ENCODE results near the gene CLIP4.

CLIP4 gene

DNA sequence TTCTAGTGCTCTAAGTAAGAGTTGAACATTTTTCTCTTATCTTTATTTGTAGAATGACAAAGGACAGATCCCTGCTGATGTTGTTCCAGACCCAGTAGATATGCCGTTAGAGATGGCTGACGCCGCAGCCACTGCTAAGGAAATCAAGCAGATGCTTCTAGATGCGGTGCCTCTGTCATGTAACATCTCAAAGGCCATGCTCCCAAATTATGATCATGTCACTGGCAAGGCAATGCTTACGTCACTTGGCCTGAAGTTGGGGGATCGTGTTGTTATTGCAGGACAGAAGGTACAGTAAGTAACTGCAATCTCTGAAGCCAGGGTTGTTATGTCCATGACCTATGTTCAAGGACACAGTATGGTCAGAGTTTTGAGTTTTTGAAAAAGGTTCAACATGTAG is 28.4 kb downstream of the CLIP4 start:
- no peak overlapping the region for H3K9ac ChIP-seq
- no peaks in the 10 kb centered on the region for H3K27me3 ChIP-seq (ENCODE audit: insufficient read depth, low read depth)
- no peaks in the 10 kb centered on the region for H3K36me3 ChIP-seq (ENCODE audit: insufficient read depth)
- no peak overlapping the region for H3K4me3 ChIP-seq (IDR thresholded peaks at IDR 0.05; ENCODE audit: insufficient read depth, low read depth, low read length)
- no peaks in the 10 kb centered on the region for H3K79me2 ChIP-seq (ENCODE audit: insufficient read depth, low read depth)
- H4K20me1 ChIP-seq (ENCODE audit: insufficient read depth) = no peaks in the 10 kb centered on the region
- no peak overlapping the region for H2AFZ ChIP-seq (ENCODE audit: low read depth)
- H3K27ac ChIP-seq = no peak overlapping the region
- H3K4me1 ChIP-seq (ENCODE audit: low read depth, poor library complexity, severe bottlenecking) = peaks cover 26% of the 10 kb centered on the region
- no peak for TF ChIP-seq CTCF (conservative IDR thresholded peaks at IDR 0.05; ENCODE audit: low read depth, low read length)
- no peak overlapping the region for H3K4me2 ChIP-seq

DNA sequence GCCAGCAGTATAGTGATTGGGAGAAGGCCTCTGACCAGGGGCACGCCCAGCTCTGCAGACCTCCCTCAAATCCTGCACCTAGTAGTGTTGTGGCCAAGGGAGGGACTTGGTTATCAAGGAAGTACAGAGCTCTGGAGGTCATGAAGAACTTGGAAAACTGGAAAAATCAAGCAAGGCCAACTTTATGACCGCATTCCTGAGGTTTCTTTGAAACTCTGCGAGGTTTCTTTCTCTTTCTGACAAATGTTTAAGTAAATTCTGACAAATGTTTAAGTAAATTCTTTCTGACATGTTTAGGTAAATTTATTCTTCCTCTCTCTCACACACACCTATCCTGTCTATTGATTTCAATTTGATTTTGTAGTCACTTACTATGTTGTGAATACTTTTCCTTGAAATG is 31.0 kb downstream of the CLIP4 start:
- no peak overlapping the region for H3K4me2 ChIP-seq
- H3K4me3 ChIP-seq (IDR thresholded peaks at IDR 0.05; ENCODE audit: insufficient read depth, low read depth, low read length) = no peak overlapping the region
- H3K4me1 ChIP-seq (ENCODE audit: low read depth, poor library complexity, severe bottlenecking) = peaks cover 9% of the 10 kb centered on the region
- H3K9ac ChIP-seq = no peak overlapping the region
- TF ChIP-seq CTCF (conservative IDR thresholded peaks at IDR 0.05; ENCODE audit: low read depth, low read length) = no peak
- no peak overlapping the region for H3K27ac ChIP-seq
- H3K36me3 ChIP-seq (ENCODE audit: insufficient read depth) = no peaks in the 10 kb centered on the region
- H3K27me3 ChIP-seq (ENCODE audit: insufficient read depth, low read depth) = no peaks in the 10 kb centered on the region
- no peaks in the 10 kb centered on the region for H3K79me2 ChIP-seq (ENCODE audit: insufficient read depth, low read depth)
- H4K20me1 ChIP-seq (ENCODE audit: insufficient read depth) = no peaks in the 10 kb centered on the region
- no peak overlapping the region for H2AFZ ChIP-seq (ENCODE audit: low read depth)

DNA sequence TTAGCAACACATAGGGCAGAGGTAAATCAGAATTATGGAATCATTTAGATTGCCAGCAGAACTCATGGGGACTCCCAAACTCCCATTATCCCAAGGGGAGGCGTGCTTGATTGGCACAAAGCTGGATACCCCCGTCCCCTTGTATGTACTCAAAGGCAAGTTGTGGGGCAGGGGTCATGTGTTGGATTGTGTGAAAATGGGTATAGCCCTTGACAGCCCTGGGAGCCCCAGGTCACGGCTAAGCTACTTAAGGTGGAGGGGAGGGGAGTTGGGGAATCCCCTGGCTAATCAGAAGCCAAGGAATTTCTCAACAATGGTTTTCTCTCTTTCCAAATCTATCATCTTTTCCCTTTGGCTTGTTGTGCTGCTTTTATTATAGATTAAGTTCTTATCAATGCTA is 32.7 kb downstream of the CLIP4 start:
- Histone ChIP-seq H4K20me1 (ENCODE audit: insufficient read depth) (no peaks in the 10 kb centered on the region), H3K27me3 (ENCODE audit: insufficient read depth, low read depth) (no peaks in the 10 kb centered on the region), H3K36me3 (ENCODE audit: insufficient read depth) (no peaks in the 10 kb centered on the region), H3K4me1 (ENCODE audit: low read depth, poor library complexity, severe bottlenecking) (no peaks in the 10 kb centered on the region), H3K27ac (no peak overlapping the region), H3K4me2 (no peak overlapping the region), H2AFZ (ENCODE audit: low read depth) (no peak overlapping the region), H3K9ac (no peak overlapping the region), H3K4me3 (IDR thresholded peaks at IDR 0.05; ENCODE audit: insufficient read depth, low read depth, low read length) (no peak overlapping the region), H3K79me2 (ENCODE audit: insufficient read depth, low read depth) (no peaks in the 10 kb centered on the region)
- TF ChIP-seq CTCF (conservative IDR thresholded peaks at IDR 0.05; ENCODE audit: low read depth, low read length) = no peak

- no peak for TF ChIP-seq CTCF (conservative IDR thresholded peaks at IDR 0.05; ENCODE audit: low read depth, low read length)
- Histone ChIP-seq H3K27ac (no peak overlapping the region), H4K20me1 (ENCODE audit: insufficient read depth) (no peaks in the 10 kb centered on the region), H3K4me2 (no peak overlapping the region), H3K79me2 (ENCODE audit: insufficient read depth, low read depth) (no peaks in the 10 kb centered on the region), H3K4me3 (IDR thresholded peaks at IDR 0.05; ENCODE audit: insufficient read depth, low read depth, low read length) (no peak overlapping the region), H2AFZ (ENCODE audit: low read depth) (no peak overlapping the region), H3K27me3 (ENCODE audit: insufficient read depth, low read depth) (no peaks in the 10 kb centered on the region), H3K4me1 (ENCODE audit: low read depth, poor library complexity, severe bottlenecking) (no peaks in the 10 kb centered on the region), H3K9ac (no peak overlapping the region), H3K36me3 (ENCODE audit: insufficient read depth) (no peaks in the 10 kb centered on the region)
Observed at GRCh38 chr2:29154610-29155009, 39.4 kb downstream of the CLIP4 start.

- Histone ChIP-seq H3K36me3 (ENCODE audit: insufficient read depth) (no peaks in the 10 kb centered on the region), H3K27ac (no peak overlapping the region), H3K4me3 (IDR thresholded peaks at IDR 0.05; ENCODE audit: insufficient read depth, low read depth, low read length) (no peak overlapping the region), H3K27me3 (ENCODE audit: insufficient read depth, low read depth) (no peaks in the 10 kb centered on the region), H3K4me1 (ENCODE audit: low read depth, poor library complexity, severe bottlenecking) (no peaks in the 10 kb centered on the region), H3K79me2 (ENCODE audit: insufficient read depth, low read depth) (no peaks in the 10 kb centered on the region), H3K9ac (no peak overlapping the region), H4K20me1 (ENCODE audit: insufficient read depth) (no peaks in the 10 kb centered on the region), H3K4me2 (no peak overlapping the region), H2AFZ (ENCODE audit: low read depth) (no peak overlapping the region)
- TF ChIP-seq CTCF (conservative IDR thresholded peaks at IDR 0.05; ENCODE audit: low read depth, low read length) = no peak
Observed at GRCh38 chr2:29155578-29155977, 40.4 kb downstream of the CLIP4 start.

Measured in KMS-11 (cell line).